Activated naive CD4-positive, alpha-beta T cell treated with anti-CD3 and anti-CD28 coated beads for 36 hours (primary cell): ENCODE measurements around the gene FLT4. TPM values are rescaled to one million over a fixed set of nuclear protein-coding genes. Genes with fewer than 3 reads are reported as not detected.

Experiments used
- CTCF ChIA-PET: fragments of 350-600 bp; sonication (Branson Sonifier 250); formaldehyde crosslinking; loops from one replicate; lab custom pipeline; 2021; ENCODE audit warnings: antibody characterized with exemption; lab: Charles Lee
- DNase-seq: peaks from one replicate; pipeline ENCODE4 v3.0.0-alpha.2; 2020
- H3K27ac Mint-ChIP-seq: one replicate; pipeline ENCODE4 v1.8.0; 2021; ENCODE audit warnings: mild to moderate bottlenecking, mixed read lengths
- H3K27me3 Mint-ChIP-seq: one replicate; pipeline ENCODE4 v1.8.0; 2021; ENCODE audit warnings: low read depth, mixed read lengths
- H3K36me3 Mint-ChIP-seq: one replicate; pipeline ENCODE4 v1.8.0; 2021; ENCODE audit warnings: low read depth, mixed read lengths
- H3K4me1 Mint-ChIP-seq: one replicate; pipeline ENCODE4 v1.8.0; 2021; ENCODE audit warnings: low read depth, mixed read lengths
- H3K4me3 Mint-ChIP-seq: one replicate; pipeline ENCODE4 v1.8.0; 2021; ENCODE audit warnings: mild to moderate bottlenecking, moderate library complexity, mixed read lengths
- H3K9me3 Mint-ChIP-seq: one replicate; pipeline ENCODE4 v1.8.0; 2021; ENCODE audit warnings: mixed read lengths
- intact Hi-C: fragments of 100-400 bp; cut with micrococcal nuclease; formaldehyde crosslinking; loops from one replicate; pipeline ENCODE4 v1.15.1; 2023
- total RNA-seq, 2 experiments: library from RNA; stranded (reverse); gene quantifications; one replicate each; pipeline ENCODE4 v1.2.3, GENCODE V29; 2021

Gene FLT4
- total RNA-seq, 2 experiments from 2014 or later, result 1.5 to 2.7 TPM

DNA sequence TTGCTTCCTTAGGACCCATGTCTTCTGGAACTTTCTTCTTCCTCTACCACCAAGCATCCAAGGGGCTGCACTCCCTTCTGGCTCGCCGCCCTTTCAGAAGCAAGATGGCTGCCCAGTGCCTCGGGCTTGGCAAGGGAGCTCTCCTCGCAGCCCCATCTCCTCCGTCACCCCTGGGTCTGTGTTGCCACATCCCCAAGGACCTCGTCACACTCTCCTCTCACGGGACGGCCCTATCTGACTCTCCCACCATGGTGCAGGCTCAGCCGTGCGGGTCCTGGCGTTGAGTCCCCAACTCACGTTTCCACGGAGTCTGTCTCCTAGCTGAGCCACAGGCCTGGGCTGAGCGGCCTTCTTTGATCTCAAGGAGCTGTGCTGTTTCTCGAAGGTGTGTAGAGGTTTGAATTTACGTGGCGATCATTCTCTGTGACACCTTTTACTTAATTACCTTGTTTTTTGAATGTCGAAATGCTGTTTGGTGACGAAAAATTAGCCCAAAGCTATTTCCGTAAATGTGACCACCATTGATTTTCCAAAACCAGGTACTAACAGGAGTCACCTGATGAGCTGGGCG is 43.1 kb downstream of the FLT4 start:
- intact Hi-C loops, result loop anchor here (1.0 to 5.0 kb wide), 4 partner anchors 81 to 313 kb away; partner anchors contain the start of genes CNOT6 and MAPK9
- H3K27me3 Mint-ChIP-seq, result no peaks in the 10 kb centered on the region
- H3K27ac Mint-ChIP-seq, result no peak overlapping the region
- H3K4me1 Mint-ChIP-seq, result no peaks in the 10 kb centered on the region
- DNase-seq, result no peak
- no peaks in the 10 kb centered on the region for H3K9me3 Mint-ChIP-seq
- no peaks in the 10 kb centered on the region for H3K36me3 Mint-ChIP-seq
- CTCF ChIA-PET, result interaction anchor here (0.6 to 2.0 kb wide), 17 partner anchors 9 to 470 kb away, joined by 3 to 7 read pairs (median 3); no protein-coding TSS in a partner anchor
- no peak overlapping the region for H3K4me3 Mint-ChIP-seq

DNA sequence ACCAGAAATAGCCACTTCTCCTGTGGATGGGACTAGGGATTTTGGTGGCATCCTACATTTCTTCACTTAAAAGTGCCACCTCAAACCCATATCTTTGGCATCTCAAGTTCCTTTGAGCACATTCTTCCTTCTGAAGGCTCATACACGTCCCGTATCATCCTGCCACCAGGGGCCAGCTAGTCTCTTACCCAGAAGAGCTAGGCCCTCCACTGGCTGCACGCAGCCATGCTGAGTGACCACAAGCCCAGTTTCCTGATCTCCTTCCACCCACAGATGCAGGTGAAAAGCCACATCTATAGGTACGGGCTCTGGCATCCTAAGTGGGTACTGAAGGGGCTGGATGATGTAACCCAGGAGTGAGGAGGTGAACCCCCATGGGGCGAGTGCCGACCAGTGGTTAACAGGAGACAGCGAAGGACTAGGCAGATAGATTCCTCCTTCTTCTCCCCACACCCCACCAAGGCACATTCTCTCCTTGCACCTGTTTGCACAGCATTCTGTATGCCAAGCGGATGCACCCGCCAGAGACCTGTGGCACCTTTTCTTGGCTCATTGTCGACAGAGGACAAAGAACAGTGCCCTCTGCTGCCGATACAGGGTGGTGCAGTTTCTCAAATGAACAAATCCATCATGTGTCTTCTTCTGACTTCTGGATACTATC is 43.7 kb downstream of the FLT4 start:
- intact Hi-C loops, result loop anchor here (1.0 to 5.0 kb wide), 4 partner anchors 80 to 313 kb away; partner anchors contain the start of genes CNOT6 and MAPK9
- no peaks in the 10 kb centered on the region for H3K36me3 Mint-ChIP-seq

DNA sequence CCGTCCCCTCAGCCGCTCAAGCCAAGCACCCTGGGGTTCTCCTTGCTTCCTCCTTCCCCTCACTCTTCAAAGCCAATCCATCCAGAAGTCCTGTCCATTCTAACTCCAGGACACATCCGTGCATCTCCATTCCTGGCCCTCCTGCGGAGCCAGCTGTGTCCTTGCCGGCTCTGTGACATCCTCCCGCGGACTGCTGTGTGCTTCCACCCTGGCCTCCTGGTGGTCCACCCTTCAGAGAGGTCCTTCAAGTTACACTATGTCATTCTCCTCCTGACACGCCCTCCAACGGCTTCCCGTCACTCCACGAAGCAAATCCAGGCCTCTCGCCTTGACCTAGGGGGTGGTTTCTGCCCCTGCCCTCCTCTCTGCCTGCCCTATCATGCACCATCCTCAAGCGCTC is 45.1 kb downstream of the FLT4 start:
- no peaks in the 10 kb centered on the region for H3K9me3 Mint-ChIP-seq
- intact Hi-C loops, result no loop called here
- DNase-seq, result no peak
- no peaks in the 10 kb centered on the region for H3K4me1 Mint-ChIP-seq
- no peaks in the 10 kb centered on the region for H3K27me3 Mint-ChIP-seq
- H3K4me3 Mint-ChIP-seq, result no peak overlapping the region
- no peak overlapping the region for H3K27ac Mint-ChIP-seq
- CTCF ChIA-PET, result interaction anchor here (0.8 kb wide), 1 partner anchor 66 kb away, joined by 3 read pairs; no protein-coding TSS in a partner anchor
- no peaks in the 10 kb centered on the region for H3K36me3 Mint-ChIP-seq

More for the DNA sequence above, 43.7 kb downstream of the FLT4 start:
- no peaks in the 10 kb centered on the region for H3K27me3 Mint-ChIP-seq
- CTCF ChIA-PET, result interaction anchor here (0.6 to 2.0 kb wide), 12 partner anchors 8 to 471 kb away, joined by 3 to 7 read pairs (median 3); no protein-coding TSS in a partner anchor
- DNase-seq, result peak; percentile 87
- H3K4me1 Mint-ChIP-seq, result no peaks in the 10 kb centered on the region
- H3K9me3 Mint-ChIP-seq, result no peaks in the 10 kb centered on the region
- H3K4me3 Mint-ChIP-seq, result no peak overlapping the region
- no peak overlapping the region for H3K27ac Mint-ChIP-seq

DNA sequence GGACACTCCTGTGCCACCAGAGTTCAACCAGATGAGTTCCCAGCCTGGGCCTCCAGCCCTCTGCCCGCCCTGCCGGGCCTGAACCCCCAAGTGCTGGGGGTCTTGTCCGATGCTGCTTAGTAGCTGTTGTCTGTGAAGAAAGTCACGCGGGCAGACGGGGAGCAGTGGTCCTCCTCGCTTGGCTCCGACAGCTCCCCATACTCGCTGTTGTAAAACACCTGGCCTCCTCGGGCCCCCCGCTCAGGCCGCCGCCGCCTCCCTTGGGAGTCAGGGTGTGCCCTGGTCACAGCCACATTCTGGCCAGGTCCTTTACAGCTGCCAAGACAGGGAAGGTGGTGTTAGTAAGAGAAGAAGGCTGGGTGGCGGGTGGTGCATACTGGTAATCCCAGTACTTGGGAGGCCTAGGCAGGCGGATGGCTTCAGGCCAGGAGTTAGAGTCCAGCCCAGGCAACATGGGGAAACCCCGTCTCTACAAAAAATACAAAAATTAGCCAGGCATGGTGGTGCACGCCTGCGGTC is 46.3 kb downstream of the FLT4 start:
- no peak overlapping the region for H3K4me3 Mint-ChIP-seq
- no peak for DNase-seq
- H3K27me3 Mint-ChIP-seq, result no peaks in the 10 kb centered on the region
- H3K36me3 Mint-ChIP-seq, result no peaks in the 10 kb centered on the region
- no peaks in the 10 kb centered on the region for H3K9me3 Mint-ChIP-seq
- intact Hi-C loops, result no loop called here
- no peaks in the 10 kb centered on the region for H3K4me1 Mint-ChIP-seq
- CTCF ChIA-PET, result interaction anchor here (1.5 kb wide), 1 partner anchor 16 kb away, joined by 4 read pairs; no protein-coding TSS in a partner anchor
- H3K27ac Mint-ChIP-seq, result no peak overlapping the region

DNA sequence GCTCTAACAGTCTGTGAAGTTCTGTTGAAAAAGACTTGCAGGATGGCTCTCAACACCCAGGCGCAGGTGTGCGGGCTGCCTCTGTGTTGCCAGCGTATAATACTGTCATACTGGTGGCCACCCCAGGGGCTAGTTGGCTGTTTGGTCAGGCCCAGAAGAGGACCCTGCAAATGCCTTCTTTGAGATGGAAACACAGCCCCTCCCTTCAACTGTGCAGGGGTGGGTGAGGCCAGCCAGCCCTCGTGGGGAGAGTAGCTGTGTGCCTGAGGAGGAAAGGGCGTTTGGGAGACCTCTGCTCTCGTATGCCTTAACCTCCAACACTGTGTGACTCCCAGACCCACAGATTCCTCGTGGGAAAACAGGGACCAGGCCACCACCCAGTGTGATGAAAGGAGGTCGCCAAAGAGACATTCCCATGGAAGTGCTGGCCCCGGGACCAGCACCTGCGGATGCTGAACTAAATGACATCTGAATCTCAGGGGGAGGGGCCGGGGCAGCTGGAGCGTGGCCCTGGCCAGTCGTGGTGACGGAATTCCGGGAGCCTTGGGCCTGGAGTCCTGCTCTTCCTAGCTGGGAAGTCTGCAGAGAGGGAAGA is 46.8 kb downstream of the FLT4 start:
- H3K4me1 Mint-ChIP-seq, result no peaks in the 10 kb centered on the region
- no peak overlapping the region for H3K27ac Mint-ChIP-seq
- H3K4me3 Mint-ChIP-seq, result no peak overlapping the region
- no peak for DNase-seq
- H3K27me3 Mint-ChIP-seq, result no peaks in the 10 kb centered on the region
- H3K36me3 Mint-ChIP-seq, result no peaks in the 10 kb centered on the region
- intact Hi-C loops, result no loop called here
- CTCF ChIA-PET, result interaction anchor here (1.5 kb wide), 1 partner anchor 17 kb away, joined by 4 read pairs; no protein-coding TSS in a partner anchor
- no peaks in the 10 kb centered on the region for H3K9me3 Mint-ChIP-seq

DNA sequence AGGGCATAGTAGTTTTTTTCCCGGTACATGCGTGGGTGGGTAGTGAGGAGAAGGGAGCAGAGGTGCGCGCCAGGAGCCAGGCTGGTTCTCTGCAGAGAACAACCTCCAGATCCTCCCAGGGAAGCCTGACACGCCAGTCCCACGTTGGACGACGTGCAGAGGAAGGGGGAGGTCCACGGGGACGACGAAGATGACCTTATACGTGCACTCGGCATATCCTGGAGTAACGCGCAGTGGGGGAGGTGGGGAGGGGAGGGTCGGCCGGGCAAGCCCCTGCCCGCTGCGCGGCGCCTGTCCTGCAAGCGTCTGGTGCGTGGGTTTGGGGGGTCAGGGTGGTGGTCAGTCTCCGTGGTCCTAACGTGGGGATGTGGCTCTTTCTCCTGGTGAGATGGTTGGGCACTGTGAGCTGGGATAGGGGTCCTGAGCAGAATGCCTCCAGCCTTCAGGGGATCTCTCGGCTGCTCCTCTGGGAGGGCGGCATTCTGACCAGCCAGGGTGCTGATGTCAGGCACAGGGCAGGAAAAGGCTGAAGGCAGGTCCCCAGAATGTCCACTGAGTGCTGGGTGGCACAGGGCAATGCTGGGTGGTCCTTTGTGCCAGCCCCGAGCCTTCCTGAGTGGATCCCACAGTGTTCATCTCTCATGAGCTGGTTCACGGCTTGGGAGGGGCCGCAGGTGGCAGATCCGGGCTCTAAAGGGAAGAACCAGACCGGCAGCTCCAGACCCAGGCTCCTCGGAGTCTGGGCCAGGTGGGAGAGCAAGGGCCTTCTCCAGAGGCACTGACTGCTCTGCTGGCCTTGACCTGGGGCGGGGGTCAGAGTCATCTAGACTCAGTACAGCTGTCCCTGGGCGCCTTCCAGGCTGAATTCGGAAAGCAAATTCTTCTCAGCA is 47.6 kb downstream of the FLT4 start:
- intact Hi-C loops, result no loop called here
- Mint-ChIP-seq H3K4me1 (no peaks in the 10 kb centered on the region), H3K9me3 (no peaks in the 10 kb centered on the region), H3K27me3 (no peaks in the 10 kb centered on the region), H3K36me3 (no peaks in the 10 kb centered on the region), H3K27ac (no peak overlapping the region), H3K4me3 (no peak overlapping the region)
- CTCF ChIA-PET, result interaction anchor here (1.5 kb wide), 1 partner anchor 17 kb away, joined by 4 read pairs; no protein-coding TSS in a partner anchor
- peak; percentile 3 for DNase-seq

DNA sequence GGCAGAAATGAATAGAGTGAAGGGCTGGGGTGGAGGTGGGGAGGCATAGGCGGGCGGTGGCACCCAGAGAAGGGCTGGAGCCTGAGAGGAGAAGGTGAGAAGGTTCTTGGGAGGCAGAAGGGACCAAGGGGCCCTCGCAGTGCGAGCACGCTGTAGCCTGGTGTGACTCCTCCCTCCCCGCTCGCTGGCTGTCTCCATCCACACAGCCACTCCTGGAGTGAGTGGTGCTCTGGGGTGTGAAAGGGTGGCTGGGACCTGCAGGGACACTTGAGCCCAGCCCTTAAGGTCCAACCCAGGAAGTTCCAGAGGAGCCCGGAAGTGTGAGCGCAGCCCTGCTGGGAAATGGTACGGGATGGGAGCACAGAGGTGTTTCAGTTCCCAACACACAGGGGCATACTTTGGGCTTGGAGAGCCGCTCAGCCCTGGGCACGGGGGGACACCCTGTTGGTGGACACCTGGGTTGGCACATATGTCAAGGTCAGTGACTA is 48.8 kb downstream of the FLT4 start:
- intact Hi-C loops, result no loop called here
- H3K4me1 Mint-ChIP-seq, result no peaks in the 10 kb centered on the region
- no peak overlapping the region for H3K27ac Mint-ChIP-seq
- no peaks in the 10 kb centered on the region for H3K27me3 Mint-ChIP-seq
- CTCF ChIA-PET, result no interaction called here
- H3K36me3 Mint-ChIP-seq, result no peaks in the 10 kb centered on the region
- H3K9me3 Mint-ChIP-seq, result no peaks in the 10 kb centered on the region
- DNase-seq, result peak; percentile 0
- no peak overlapping the region for H3K4me3 Mint-ChIP-seq

DNA sequence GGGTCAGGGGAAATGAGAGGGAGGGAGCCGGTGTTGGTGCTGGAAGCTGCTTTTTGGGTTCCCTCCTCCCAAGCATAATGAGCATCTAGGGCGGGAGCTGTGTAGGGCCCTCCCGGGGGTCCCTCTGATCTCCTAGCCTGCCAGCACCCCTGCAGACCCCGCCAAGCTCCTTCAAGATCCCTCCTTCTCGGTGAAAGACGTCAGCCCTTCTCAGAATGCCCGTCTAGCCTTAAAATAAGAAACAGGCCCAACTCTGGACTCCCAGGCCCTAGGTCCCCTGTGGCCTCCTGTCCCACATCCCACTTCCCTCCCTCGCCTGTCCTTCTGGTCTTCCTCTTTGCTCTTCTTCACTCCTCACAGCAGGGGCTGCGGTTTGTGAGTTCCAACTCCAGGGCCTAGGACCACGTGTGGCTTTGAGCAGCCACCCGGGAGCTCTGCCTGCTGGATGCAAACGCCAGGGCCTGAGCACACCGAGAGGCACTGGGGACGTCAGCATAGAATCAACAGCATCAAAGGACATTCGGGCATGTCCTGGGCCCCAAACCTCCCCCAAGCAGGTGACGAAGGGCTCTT is 49.3 kb downstream of the FLT4 start:
- Mint-ChIP-seq H3K36me3 (no peaks in the 10 kb centered on the region), H3K4me1 (no peaks in the 10 kb centered on the region), H3K9me3 (no peaks in the 10 kb centered on the region), H3K27me3 (no peaks in the 10 kb centered on the region), H3K27ac (no peak overlapping the region), H3K4me3 (no peak overlapping the region)
- peak; percentile 3 for DNase-seq
- CTCF ChIA-PET, result no interaction called here
- intact Hi-C loops, result no loop called here

DNA sequence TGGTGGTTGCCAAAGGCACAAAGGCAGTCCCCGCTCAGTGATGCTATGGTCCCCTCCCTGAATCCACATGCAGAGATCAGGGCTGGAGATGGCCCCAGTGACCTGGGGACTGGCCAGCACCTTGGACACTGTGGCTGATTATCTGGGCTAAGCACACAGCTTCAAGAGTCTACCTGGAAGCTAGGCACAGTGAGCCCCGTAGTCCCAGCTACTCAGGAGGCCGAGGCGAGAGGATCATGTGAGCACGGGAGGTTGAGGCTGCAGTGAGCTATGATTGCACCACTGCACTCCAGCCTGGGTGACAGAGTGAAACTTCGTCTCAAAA is 49.8 kb downstream of the FLT4 start:
- DNase-seq, result no peak
- Mint-ChIP-seq H3K36me3 (no peaks in the 10 kb centered on the region), H3K27ac (no peak overlapping the region), H3K4me1 (no peaks in the 10 kb centered on the region), H3K4me3 (no peak overlapping the region), H3K27me3 (no peaks in the 10 kb centered on the region), H3K9me3 (no peaks in the 10 kb centered on the region)
- CTCF ChIA-PET, result interaction anchor here (0.6 kb wide), 1 partner anchor 126 kb away, joined by 3 read pairs; no protein-coding TSS in a partner anchor
- intact Hi-C loops, result no loop called here

DNA sequence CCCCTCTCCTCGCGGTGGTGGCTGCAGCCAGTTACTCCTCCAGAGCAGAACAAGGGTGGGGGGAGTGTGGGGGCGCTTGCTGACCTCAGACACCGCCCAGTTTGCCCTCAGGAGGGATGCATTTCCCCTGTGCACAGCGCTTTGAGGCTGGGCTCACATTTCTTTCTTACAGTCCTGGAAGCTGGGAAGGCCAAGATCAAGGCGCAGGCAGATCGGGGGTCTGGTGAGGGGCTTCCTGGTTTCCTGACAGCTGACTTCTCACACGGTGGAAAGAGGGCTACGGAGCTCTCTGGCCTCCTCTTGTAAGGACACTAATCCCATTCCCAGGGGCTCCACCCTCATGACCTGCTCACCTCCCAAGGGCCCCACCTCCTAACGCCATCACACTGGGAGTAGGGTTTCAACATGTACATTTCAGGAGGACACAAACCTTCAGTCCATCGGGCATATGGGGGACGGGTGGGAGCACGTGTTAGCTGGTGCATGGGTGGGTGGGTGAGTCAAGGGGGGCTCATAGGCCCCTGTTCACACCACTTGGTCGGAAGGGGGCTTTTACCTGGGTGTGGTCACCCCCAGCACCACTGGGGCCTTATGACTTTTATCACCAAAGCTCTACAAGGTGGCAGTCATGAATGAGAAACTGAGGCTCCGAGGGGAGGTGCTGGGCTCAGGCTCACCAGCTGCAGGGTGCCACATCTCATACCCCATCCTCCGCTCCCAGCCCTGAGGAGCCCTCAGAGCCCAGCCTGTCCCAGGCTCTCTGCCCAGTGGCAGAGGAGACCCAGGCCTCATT is 50.4 kb downstream of the FLT4 start:
- no peaks in the 10 kb centered on the region for H3K27me3 Mint-ChIP-seq
- CTCF ChIA-PET, result interaction anchor here (0.6 kb wide), 1 partner anchor 126 kb away, joined by 3 read pairs; no protein-coding TSS in a partner anchor
- H3K36me3 Mint-ChIP-seq, result no peaks in the 10 kb centered on the region
- no peaks in the 10 kb centered on the region for H3K4me1 Mint-ChIP-seq
- H3K27ac Mint-ChIP-seq, result no peak overlapping the region
- H3K9me3 Mint-ChIP-seq, result no peaks in the 10 kb centered on the region
- H3K4me3 Mint-ChIP-seq, result no peak overlapping the region
- peak; percentile 2 for DNase-seq
- intact Hi-C loops, result no loop called here

DNA sequence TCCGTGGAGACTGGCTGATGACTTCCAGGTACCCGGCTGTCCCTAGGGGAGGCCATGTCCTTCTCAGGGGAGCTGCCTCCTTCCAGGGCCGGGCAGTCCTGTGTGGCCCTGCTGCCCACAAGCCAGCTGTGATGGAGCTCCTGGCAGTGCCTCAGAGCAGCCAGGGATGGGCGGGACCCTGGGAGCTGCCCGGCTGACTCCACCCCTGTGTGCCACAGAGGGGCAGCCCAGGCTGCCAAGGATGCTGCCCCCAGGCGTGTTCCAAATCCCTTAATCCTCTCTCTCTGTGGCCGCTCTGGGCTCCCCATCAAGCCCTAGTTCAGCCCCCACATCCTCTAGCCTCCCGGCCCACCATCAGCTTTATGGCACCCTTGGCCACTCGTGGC is 51.1 kb downstream of the FLT4 start:
- H3K27ac Mint-ChIP-seq, result no peak overlapping the region
- H3K9me3 Mint-ChIP-seq, result no peaks in the 10 kb centered on the region
- H3K4me3 Mint-ChIP-seq, result no peak overlapping the region
- intact Hi-C loops, result no loop called here
- CTCF ChIA-PET, result interaction anchor here (1.8 kb wide), 1 partner anchor 8 kb away, joined by 4 read pairs; no protein-coding TSS in a partner anchor
- DNase-seq, result peak; percentile 1
- H3K27me3 Mint-ChIP-seq, result peaks cover 5% of the 10 kb centered on the region
- no peaks in the 10 kb centered on the region for H3K36me3 Mint-ChIP-seq
- no peaks in the 10 kb centered on the region for H3K4me1 Mint-ChIP-seq
